Endothelial cell of umbilical vein (primary cell): ENCODE data around the gene ZBTB20.

Experiments
- EZH2 ChIP-seq: IDR thresholded peaks from 2 replicates; pipeline ENCODE4 v1.6.1; 2012; ENCODE audit warnings: borderline replicate concordance, low read depth, mild to moderate bottlenecking, moderate library complexity, low read length, inconsistent platforms; ENCODE audit not compliant: severe bottlenecking
- JUN ChIP-seq: IDR thresholded peaks from 2 replicates; pipeline ENCODE4 v1.6.1; 2011; ENCODE audit warnings: borderline replicate concordance, low read depth; ENCODE audit not compliant: insufficient read length, insufficient read depth
- POLR2A ChIP-seq: IDR thresholded peaks from 2 replicates; pipeline ENCODE4 v1.6.1; 2012; ENCODE audit warnings: low read depth, mild to moderate bottlenecking, control low read depth, low read length
- POLR2AphosphoS5 ChIP-seq: IDR thresholded peaks from 2 replicates; pipeline ENCODE4 v1.6.1; 2012; ENCODE audit warnings: low read depth, mild to moderate bottlenecking, control low read depth, low read length, moderate library complexity; ENCODE audit not compliant: insufficient read depth
- TF ChIP-seq, protein P1 (sequence below), 2 donors: IDR thresholded peaks; 1 replicate in 1 of 2; 2 replicates in 1 of 2; pipeline ENCODE4 v1.5.1; 2011; ENCODE audit warnings: low read length in 2 of 2, mild to moderate bottlenecking in 2 of 2, moderate library complexity in 2 of 2, control low read depth in 1 of 2, inconsistent platforms in 1 of 2, low read depth in 1 of 2; ENCODE audit not compliant: insufficient read depth in 1 of 2; ENCODE audit errors: extremely low read depth in 1 of 2
- TF ChIP-seq, protein P2 (sequence below): IDR thresholded peaks from 2 replicates; pipeline ENCODE4 v1.6.1; 2011; ENCODE audit not compliant: insufficient read depth, insufficient read length

DNA sequence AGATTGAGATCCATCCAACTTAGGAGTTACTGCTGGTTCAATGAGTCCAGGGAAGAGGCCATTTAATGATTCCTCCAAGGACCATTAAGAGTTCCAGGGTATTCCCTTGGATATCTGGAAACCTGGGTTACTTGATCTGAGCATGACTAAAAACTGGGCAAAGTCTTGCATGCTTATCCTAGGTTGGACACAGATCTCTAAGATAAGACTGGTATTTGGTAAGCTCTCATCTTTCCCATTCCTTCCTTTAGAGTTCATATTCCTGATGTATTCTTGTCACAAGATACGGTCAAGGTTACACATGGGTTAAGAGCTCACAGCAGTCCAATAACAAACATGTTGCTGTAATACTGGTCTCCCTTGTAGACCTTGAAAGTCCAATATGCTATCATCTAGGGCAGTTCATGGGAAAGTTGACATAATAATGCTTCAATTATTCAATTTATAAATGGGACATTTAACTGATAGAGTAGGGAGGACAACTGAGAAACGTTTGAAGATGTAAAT, 551.5 kb downstream of the ZBTB20 start:
- TF ChIP-seq, protein P1, sequence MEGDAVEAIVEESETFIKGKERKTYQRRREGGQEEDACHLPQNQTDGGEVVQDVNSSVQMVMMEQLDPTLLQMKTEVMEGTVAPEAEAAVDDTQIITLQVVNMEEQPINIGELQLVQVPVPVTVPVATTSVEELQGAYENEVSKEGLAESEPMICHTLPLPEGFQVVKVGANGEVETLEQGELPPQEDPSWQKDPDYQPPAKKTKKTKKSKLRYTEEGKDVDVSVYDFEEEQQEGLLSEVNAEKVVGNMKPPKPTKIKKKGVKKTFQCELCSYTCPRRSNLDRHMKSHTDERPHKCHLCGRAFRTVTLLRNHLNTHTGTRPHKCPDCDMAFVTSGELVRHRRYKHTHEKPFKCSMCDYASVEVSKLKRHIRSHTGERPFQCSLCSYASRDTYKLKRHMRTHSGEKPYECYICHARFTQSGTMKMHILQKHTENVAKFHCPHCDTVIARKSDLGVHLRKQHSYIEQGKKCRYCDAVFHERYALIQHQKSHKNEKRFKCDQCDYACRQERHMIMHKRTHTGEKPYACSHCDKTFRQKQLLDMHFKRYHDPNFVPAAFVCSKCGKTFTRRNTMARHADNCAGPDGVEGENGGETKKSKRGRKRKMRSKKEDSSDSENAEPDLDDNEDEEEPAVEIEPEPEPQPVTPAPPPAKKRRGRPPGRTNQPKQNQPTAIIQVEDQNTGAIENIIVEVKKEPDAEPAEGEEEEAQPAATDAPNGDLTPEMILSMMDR (IDR thresholded peaks at IDR 0.05; ENCODE audit: extremely low read depth in 1 of 2, insufficient read depth in 1 of 2, low read depth in 1 of 2, low read length in 2 of 2), result no peak
- no peak for TF ChIP-seq EZH2
- TF ChIP-seq, protein P2, sequence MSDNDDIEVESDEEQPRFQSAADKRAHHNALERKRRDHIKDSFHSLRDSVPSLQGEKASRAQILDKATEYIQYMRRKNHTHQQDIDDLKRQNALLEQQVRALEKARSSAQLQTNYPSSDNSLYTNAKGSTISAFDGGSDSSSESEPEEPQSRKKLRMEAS, result no peak
- no peak for TF ChIP-seq POLR2A
- no peak for TF ChIP-seq POLR2AphosphoS5
- TF ChIP-seq JUN, result no peak
